Kidney (tissue), 14 donors: Measurements from ENCODE around the gene TIGIT. TPM values are rescaled to one million over a fixed set of nuclear protein-coding genes. Genes with fewer than 3 reads are reported as not detected.

Source experiments
- DNase-seq, 5 donors: peaks; one replicate each; pipeline ENCODE4 v3.0.0-alpha.2; 2013 to 2020
- FAIRE-seq: peaks from 2 replicates; lab custom pipeline; 2012; peaks lifted over from hg19 to GRCh38; lab: Jason Lieb, UNC
- H3K27ac ChIP-seq, 2 donors: one replicate each; pipeline ENCODE4 v1.7.0; 2013; ENCODE audit warnings: low read depth in 2 of 2, low read length in 2 of 2, inconsistent platforms in 1 of 2
- H3K27me3 ChIP-seq: one replicate; pipeline ENCODE4 v1.7.1; 2013; ENCODE audit warnings: low read length, inconsistent platforms; ENCODE audit not compliant: control insufficient read depth, insufficient read depth
- H3K36me3 ChIP-seq, 3 donors: one replicate each; pipeline versions ENCODE4 v1.7.0 to v1.7.1; 2013; ENCODE audit warnings: low read length in 3 of 3, control low read depth in 1 of 3, inconsistent platforms in 1 of 3; ENCODE audit not compliant: insufficient read depth in 3 of 3, control insufficient read depth in 2 of 3
- H3K4me1 ChIP-seq, 3 donors: one replicate each; pipeline versions ENCODE4 v1.7.0 to v1.7.1; 2013; ENCODE audit warnings: low read length in 3 of 3, inconsistent platforms in 1 of 3, low read depth in 1 of 3; ENCODE audit not compliant: control insufficient read depth in 2 of 3, insufficient read depth in 2 of 3
- H3K4me3 ChIP-seq, 3 donors: one replicate each; pipeline versions ENCODE4 v1.7.0 to v1.8.1; 2013; ENCODE audit warnings: low read length in 3 of 3, control low read depth in 1 of 3, inconsistent platforms in 1 of 3
- H3K9ac ChIP-seq, 3 donors: one replicate each; pipeline versions ENCODE4 v1.7.0 to v1.7.1; 2013; ENCODE audit warnings: low read length in 3 of 3, control low read depth in 1 of 3, inconsistent platforms in 1 of 3
- H3K9me3 ChIP-seq, 3 donors: one replicate each; pipeline versions ENCODE4 v1.7.0 to v1.7.1; 2013; ENCODE audit warnings: low read length in 3 of 3, control low read depth in 1 of 3, inconsistent platforms in 1 of 3; ENCODE audit not compliant: control insufficient read depth in 2 of 3, insufficient read depth in 1 of 3
- intact Hi-C: fragments of 100-400 bp; cut with DNase I; formaldehyde crosslinking; loops from one replicate; pipeline ENCODE4 v1.11.1; 2022
- polyA plus RNA-seq: library from polyadenylated mRNA; stranded (reverse); fragments of 350-450 nt; fragmentation: Illumina TruSeq; extraction: RNeasy Lipid Tissue Mini Kit (QIAGEN cat#74804); gene quantifications from one replicate; pipeline ENCODE4 v1.2.3, GENCODE V29; 2014; ENCODE audit warnings: low read depth, low replicate concordance; ENCODE audit not compliant: insufficient read depth
- total RNA-seq: library from RNA; stranded (reverse); fragmentation: NEBNext Ultra II Directional; extraction: Animal tissue kit (Norgen Biotek cat#: 25700); gene quantifications from one replicate; pipeline ENCODE4 v1.2.1, GENCODE V29; 2021
- TF ChIP-seq, protein P1 (sequence below): IDR thresholded peaks from 3 replicates; pipeline ENCODE4 v1.5.1; 2012; ENCODE audit warnings: mild to moderate bottlenecking, moderate library complexity, borderline replicate concordance; ENCODE audit not compliant: insufficient read depth; ENCODE audit errors: extremely low read depth
- donor health status: control.
- donor health status: control.
- donor health status: control.
- donor health status: control.
- donor health status: control.
- donor health status: DM: yes; HTN: yes; CAD: no.
- donor health status: Normal renal cell carcinoma (clear cell type).

Gene TIGIT
- total and polyA plus RNA-seq, 2 donors from 2014 or later: 2.7 TPM; not detected in 1

DNA sequence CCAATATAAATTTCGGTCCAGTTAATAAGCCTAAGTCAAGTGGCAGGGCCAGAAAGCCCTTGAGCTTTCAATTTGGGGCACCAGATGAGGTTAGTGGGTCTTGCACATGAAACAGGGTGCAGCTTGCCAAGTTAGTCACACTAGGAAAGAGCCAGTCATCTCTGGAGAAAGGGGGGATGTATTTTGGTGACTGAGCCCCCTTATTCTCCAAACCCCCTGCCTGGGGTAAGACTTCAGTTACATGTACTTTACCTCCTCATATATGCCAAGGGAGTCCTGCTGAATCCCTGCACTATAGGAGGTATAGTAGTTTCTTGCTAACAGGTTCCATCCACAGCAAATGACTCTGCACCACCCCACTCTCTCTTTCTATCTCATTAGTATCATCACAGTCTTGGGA lies 62.7 kb downstream of the TIGIT start:
- Histone ChIP-seq H3K27ac (no peak overlapping the region), H3K4me3 (no peak overlapping the region), H3K27me3 (no peaks in the 10 kb centered on the region), H3K9ac (no peak overlapping the region), H3K9me3 (no peaks in the 10 kb centered on the region), H3K4me1 (peaks cover 0 to 2% (median 0%) of the 10 kb centered on the region in 3 donors), H3K36me3 (peaks cover 0 to 4% (median 0%) of the 10 kb centered on the region in 3 donors)
- no peak for DNase-seq
- intact Hi-C loops: no loop called here
- no peak for FAIRE-seq
- TF ChIP-seq, protein P1, sequence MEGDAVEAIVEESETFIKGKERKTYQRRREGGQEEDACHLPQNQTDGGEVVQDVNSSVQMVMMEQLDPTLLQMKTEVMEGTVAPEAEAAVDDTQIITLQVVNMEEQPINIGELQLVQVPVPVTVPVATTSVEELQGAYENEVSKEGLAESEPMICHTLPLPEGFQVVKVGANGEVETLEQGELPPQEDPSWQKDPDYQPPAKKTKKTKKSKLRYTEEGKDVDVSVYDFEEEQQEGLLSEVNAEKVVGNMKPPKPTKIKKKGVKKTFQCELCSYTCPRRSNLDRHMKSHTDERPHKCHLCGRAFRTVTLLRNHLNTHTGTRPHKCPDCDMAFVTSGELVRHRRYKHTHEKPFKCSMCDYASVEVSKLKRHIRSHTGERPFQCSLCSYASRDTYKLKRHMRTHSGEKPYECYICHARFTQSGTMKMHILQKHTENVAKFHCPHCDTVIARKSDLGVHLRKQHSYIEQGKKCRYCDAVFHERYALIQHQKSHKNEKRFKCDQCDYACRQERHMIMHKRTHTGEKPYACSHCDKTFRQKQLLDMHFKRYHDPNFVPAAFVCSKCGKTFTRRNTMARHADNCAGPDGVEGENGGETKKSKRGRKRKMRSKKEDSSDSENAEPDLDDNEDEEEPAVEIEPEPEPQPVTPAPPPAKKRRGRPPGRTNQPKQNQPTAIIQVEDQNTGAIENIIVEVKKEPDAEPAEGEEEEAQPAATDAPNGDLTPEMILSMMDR: no peak

Other genes starting within 250 kb of the TIGIT start
- 11.7 TPM for gene CCDC191, start 237.5 kb upstream of the TIGIT start, total RNA-seq
- 3.7 TPM for gene CCDC191, start 237.5 kb upstream of the TIGIT start, polyA plus RNA-seq
- 26.1 TPM for gene QTRT2, start 237.3 kb upstream of the TIGIT start, total RNA-seq
- 4.7 TPM for gene QTRT2, start 237.3 kb upstream of the TIGIT start, polyA plus RNA-seq
- not detected for gene DRD3, start 115.0 kb upstream of the TIGIT start, total RNA-seq
- gene DRD3, start 115.0 kb upstream of the TIGIT start, polyA plus RNA-seq: not detected
- gene ZNF80, start 56.5 kb upstream of the TIGIT start, total RNA-seq: 0.28 TPM
- gene ZNF80, start 56.5 kb upstream of the TIGIT start, polyA plus RNA-seq: not detected